ENCODE data around the gene TARBP1.

DNA sequence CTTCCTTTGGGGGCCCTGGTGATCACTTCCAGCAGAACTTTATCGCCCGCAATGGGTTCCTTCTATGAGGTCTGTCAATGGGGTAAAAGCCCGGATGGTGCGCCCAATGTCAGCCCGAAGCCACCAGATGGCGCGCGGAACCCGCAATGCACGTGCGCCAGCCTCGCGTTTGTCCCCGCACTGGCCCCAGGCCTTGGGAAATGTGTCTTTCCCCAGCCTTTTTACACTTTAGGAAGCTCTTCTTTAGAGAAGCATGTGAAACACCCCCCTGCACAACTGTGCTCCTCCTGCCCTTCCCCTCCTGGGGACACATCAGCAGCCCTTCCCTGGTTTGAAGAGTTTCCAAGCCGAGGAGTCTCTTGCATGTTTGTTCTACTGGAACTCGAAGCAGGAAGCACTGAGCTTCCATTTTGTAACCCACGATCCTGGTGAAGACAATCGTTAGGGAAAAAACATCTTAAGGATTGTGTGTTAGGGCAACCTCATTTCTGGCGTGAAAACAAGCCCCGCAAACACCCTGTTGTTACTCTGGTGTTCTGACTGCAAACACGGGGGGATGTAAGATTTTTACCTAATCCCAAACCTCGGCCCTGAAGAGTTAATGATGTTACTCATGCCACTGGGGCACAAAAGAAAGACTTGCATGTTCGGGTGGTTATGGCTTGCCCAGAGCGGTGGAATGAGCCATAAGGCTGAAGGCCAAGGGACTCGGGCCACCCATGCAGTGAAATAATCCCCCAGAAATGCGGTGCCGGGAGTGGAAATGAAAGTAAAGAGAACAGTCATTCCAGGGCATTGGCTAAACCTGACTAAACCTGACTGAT lies 20.4 kb upstream of the TARBP1 start:
- TF ChIP-seq EZH2 (IDR thresholded peaks at IDR 0.05; ENCODE audit: insufficient read depth, low read length): no peak
- TF ChIP-seq, protein P1, sequence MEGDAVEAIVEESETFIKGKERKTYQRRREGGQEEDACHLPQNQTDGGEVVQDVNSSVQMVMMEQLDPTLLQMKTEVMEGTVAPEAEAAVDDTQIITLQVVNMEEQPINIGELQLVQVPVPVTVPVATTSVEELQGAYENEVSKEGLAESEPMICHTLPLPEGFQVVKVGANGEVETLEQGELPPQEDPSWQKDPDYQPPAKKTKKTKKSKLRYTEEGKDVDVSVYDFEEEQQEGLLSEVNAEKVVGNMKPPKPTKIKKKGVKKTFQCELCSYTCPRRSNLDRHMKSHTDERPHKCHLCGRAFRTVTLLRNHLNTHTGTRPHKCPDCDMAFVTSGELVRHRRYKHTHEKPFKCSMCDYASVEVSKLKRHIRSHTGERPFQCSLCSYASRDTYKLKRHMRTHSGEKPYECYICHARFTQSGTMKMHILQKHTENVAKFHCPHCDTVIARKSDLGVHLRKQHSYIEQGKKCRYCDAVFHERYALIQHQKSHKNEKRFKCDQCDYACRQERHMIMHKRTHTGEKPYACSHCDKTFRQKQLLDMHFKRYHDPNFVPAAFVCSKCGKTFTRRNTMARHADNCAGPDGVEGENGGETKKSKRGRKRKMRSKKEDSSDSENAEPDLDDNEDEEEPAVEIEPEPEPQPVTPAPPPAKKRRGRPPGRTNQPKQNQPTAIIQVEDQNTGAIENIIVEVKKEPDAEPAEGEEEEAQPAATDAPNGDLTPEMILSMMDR (IDR thresholded peaks at IDR 0.05; ENCODE audit: insufficient read depth, low read depth, low read length): peak; percentile 85
